Stromal cell of bone marrow (primary cell): Measurements from ENCODE around the gene EMD.
A peak's percentile ranks its signal among the peaks of the same experiment; 100 is the strongest.
"Not testable (repeated sequence)": the region's sequence is repeated elsewhere in the genome, so short reads cannot be mapped to it uniquely, and the experiment has no call there.

Experiments
- DNase-seq: peaks from one replicate; pipeline ENCODE4 v3.0.0-alpha.2; 2012; ENCODE audit warnings: low read depth

EMD gene

DNA sequence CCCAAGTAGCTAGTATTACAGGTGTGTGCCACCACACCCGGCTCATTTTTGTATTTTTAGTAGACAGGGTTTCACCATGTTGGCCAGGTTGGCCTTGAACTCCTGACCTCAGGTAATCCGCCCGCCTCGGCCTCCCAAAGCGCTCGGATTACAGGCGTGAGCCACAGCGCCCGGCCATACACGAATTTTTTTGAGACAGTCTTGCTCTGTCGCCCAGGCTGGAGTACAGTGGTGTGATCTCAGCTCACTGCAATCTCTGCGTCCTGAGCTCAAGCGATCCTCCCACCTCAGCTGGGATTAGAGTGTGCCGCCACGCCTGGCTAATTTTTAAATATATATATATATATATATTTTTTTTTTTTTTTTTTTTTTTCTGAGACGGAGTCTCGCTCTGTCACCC is 17.3 kb downstream of the EMD start:
- not testable (repeated sequence) for DNase-seq

DNA sequence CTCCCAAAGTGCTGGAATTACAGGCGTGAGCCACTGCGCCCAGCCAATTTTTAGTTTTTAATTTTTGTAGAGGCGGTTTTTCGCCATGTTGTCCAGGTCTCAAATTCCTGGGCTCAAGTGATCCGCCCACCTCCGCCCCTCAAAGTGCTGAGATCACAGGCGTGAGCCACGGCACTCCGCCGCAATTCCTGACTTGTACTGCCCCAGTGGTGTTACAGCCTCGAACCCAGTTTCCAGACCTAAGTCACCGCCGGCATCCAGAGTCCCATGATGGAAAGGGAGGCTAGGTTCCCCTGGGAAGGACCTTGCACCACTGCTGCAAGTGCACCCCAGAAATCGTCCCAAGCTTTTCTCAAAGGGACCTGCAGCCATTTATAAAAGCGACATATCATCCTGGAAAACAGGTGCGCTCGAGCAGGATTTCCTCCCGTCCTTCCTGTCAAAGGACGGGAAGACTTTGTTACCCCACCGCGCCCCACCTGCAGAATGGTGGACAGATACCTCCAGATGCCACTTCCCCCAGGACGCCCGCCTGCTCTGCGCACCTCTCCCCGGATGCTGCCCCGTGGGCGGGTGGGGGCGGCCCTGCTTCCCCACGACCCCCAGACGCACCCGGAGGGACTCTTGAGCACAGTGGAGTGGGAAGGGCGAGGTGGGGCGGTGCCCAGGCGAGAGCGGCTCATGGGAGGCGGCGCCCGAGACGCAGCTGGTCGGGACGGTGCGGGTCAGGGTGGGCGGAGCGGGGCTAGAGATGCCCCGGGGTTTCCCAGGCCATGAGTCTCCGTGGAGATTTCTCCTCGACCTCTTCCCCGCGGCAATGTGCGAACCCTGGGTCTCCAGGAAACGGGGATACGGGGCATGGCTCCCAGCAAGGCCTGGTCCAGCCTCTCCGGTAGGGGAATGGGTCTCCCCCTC is 18.1 kb downstream of the EMD start:
- no peak for DNase-seq

DNA sequence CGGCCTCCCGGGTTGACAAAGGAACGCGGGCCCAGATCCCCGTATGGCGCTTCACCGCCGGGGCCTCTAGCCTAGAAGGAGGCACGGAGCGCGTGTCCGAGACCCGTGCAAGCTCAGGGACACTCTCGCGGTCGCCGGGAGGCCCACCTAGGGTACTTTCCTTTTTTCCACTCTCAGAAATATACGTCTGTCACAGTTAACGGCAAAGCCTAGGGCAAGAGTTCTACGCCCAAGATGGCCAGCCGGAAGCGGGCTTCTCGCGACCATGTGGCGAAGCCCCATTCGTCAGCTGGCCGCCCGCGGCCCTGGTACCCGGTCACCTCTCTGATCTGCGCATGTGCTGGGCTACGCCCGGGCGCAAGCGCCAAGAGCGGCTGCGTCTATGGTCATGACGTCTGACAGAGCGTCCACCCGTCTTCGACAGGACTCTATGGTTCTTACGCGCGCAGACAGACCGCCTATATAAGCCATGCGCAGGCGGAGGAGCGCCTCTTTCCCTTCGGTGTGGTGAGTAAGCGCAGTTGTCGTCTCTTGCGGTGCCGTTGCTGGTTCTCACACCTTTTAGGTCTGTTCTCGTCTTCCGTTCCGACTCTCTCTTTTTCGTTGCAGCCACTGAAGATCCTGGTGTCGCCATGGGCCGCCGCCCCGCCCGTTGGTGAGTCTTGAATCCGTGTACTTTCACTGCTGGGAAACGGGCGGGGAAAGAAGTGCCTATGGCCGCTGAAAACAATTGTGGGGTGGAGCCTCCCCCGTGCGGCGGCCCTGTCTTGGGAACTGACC is 19.0 kb downstream of the EMD start, which contains the start of gene RPL10:
RPL10 (plus strand) TSS at position 490 of the 780 bp plus-strand sequence; CDS start at position 633, 143 bp downstream.
- peak; percentile 86 for DNase-seq

DNA sequence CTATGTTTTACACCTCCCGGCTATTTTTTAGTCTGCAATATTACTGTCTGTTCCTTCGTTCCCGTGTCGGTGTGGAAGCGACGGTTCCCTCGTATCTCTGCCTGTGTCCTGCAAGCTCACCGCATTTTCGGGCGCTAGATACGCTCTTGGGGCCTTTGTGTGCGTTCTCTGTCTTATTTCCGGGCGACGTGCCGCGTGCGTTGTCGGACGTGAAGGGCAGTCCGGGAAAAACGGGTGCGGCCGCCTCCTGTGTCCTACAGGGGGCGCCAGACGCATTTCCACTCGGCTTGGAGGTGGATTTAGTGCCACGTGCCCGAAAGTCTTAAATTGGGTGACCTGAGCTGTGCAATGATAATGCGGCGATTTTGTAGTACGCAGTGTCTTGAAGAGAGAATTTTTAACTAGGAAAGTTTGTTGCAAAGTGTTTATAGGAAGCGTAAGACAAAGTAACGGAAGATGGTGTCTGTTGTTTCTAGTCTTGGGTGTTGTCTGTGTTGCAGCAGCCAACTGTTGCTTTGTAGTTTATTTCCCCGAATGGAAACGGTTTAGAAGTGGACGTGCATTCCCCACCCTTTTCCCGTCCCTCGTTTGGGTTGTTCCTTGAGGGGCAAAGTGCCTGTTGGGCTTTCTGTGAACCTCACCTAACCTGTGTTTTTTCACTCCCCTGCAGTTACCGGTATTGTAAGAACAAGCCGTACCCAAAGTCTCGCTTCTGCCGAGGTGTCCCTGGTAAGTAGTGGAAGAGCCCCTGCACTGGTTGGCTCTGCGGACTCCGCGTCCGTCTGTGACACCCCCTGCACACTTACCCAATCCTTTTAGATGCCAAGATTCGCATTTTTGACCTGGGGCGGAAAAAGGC is 19.8 kb downstream of the EMD start:
- peak; percentile 62 for DNase-seq

DNA sequence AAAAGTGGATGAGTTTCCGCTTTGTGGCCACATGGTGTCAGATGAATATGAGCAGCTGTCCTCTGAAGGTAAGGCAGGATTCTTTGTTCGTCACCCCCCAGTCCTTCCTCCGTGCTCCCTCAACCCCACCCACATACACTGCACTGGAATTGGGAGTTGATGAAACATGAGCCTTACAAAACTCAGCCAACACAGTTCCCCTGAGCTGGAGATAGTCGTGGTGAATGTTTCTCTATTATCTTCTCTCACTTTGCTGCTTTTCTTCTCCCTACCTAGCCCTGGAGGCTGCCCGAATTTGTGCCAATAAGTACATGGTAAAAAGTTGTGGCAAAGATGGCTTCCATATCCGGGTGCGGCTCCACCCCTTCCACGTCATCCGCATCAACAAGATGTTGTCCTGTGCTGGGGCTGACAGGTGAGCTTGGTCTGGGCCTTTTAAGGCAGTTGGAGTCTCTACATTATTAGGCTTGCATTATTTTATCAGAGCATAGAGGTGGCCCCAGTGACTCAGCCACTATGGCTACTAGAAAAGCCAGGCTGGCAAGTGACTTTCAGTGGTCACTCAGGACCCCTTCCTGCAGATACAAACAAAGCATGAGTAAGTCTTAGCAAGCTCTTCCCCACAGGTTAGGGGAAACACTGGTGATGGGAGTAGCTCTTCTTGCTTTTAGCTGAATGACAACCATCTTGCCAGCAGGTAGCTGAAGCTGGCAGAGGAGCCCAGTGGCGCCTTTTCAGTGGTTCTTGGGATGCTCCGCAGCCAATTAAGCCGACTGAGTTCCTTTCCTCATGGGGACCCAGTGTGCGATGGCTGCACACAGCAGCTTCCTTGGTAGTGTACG is 20.7 kb downstream of the EMD start:
- no peak for DNase-seq

DNA sequence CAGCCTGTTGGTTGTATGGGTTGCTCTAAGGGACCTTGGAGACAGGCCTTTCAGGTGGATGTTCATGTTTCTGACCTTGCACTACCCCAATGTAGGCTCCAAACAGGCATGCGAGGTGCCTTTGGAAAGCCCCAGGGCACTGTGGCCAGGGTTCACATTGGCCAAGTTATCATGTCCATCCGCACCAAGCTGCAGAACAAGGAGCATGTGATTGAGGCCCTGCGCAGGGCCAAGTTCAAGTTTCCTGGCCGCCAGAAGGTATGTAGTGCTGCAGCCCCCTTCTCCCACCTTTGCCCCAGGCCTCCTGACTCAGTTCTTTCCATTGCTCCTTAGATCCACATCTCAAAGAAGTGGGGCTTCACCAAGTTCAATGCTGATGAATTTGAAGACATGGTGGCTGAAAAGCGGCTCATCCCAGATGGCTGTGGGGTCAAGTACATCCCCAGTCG is 21.3 kb downstream of the EMD start:
- DNase-seq, result not testable (repeated sequence)

DNA sequence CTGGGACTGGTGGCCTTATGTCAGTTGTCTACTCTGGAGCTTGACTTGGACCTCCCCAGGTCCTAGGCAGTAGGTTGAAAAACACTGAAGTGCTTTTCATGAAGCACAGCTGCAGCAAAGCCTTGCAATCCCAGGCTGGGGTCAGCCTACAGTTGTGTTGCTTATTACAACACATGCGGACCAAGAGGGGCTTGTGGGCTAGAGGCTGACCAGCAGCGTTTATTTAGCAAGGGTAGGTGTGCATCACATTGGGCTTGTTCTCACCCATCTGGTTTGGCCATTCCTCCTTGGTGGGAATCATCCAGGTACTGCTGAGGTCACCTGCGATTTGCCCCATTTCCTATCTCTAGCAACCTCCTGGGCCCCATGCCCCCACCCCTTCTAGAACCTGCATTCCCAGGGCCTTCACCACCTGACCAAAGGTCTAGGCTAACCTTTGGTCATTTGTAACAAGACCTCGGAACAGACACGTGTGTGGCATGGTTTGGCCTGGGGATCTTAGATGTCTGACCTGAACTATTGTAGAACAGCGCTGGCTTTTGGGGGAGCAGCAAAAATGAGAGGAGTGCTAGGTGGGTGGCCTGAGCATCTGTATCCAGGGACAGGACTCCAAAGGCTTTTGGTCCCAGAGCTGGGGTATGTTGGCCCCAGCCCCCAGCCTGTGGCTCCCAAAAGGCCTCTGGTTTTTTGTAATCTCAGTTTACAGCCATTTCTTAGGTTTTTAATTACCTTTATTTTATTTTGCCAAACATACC is 22.1 kb downstream of the EMD start:
- no peak for DNase-seq

DNA sequence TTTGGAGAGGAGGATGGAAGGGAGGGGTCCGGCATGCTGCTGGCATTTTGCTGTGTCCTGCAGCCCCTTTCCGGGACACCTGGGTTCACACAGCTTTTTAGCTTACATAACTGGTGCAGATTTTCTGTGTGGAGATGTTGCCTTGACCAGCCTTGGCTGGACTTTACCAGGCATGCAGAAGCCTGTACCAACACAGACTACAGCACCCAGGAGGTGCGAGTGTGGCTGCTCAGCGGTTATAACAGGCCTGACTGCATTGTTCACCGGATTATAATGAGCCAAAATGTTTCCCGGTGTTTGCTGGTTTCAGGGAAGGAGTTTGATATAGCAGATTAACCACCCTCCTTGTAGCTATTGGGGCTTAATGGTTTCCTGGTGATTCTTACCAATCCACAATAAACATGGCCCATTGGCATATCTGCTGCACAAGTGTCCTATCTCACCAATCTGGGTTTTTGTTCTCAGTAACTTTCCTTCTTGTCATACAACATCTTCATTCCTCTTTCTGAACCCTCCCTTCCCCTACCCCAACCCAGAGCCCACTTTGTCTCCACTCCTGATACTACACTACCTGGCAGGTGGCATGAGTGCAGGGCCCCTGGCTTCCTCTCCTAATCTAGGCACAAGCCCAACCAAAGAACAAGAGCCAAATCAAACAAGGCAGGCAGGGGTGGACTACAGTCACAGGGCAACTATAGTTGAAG is 23.0 kb downstream of the EMD start:
- DNase-seq, result no peak

DNA sequence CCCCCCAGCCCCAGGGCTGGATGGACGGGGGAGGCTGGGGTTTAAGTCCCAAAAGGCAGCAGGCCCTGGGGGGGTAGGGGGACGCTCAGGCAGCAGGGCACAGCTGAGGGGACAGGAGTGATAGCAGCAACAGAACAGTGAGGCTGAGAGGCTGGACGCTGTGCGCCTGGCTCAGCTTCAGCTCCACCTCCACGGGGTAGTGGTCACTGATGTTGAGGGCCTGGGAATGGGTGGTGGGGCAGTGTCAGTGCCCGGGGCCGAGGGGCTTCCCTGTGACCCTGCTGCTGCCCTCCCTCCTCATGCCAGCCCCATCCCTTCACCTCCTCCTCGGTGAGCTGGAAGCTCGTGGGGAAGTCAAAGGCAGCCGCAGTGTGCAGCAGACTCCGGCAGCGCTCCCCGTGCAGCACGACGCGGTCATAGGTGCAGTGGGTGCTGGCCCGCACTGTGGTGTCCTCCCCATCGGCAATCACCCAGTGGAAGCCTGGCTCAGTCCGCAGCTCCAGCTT is 23.6 kb downstream of the EMD start:
- no peak for DNase-seq

DNA sequence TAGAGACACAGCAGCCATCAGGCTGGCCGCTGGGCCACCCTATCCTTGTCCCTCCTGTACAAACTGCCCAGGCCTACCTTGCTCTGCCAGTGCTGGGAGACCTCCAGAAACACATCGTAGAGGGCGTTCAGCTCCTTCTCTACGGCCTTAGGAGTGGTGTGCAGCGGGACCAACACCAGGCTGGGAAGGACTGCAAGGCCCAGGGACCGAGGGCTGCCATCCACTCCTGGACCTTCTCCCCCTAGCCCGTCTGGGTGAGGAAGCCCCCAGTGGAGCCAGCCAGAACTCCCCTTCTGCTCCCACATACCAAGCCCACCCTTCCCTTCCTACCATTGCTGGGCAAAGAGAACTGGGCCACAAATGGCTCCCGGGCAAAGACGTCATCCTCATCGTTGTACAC is 24.1 kb downstream of the EMD start:
- no peak for DNase-seq

DNA sequence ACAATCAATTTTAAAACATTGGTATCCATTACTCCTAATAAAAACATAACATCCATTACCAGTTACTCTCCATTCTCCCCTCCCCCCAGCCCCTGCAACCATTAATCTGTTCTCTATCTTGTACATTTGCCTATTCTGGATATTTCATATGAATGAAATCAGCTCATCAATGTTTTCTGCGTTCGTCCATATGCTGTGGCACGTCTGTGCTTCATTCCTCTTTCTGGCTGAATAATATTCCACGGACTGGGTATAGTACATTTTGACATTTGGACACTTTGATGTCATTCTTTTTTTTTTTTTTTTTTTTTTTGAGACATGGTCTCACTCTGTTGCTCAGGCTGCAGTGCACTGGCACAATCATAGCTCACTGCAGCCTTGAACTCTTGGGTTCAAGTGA is 24.8 kb downstream of the EMD start:
- no peak for DNase-seq

DNA sequence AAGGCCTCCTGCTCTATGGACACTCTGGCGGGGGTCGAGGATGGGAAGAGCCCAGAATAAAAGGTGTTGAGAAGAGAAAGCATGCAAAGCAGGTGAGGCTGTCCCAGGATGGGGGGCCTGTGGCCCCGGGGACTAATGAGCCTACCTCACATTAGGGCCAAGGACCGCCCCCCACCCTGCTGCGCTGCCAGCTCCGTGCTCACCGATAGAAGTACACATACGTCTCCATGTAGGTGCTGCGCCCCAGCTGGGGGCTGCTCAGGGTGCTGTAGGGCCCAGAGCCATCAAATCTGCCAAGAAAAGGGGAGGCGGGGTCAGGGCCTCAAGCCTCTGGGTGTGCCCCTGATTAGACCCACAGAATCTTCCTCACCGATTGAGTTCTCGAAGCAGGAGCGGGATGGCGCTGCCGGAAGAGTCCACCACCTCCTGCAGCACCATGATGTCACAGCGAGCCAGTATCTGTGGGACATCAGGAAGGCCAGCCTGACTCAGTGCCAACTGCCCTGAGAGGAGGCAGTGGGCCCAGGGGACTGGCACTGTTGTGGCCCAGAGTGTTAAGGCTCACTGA is 25.6 kb downstream of the EMD start:
- DNase-seq, result no peak

DNA sequence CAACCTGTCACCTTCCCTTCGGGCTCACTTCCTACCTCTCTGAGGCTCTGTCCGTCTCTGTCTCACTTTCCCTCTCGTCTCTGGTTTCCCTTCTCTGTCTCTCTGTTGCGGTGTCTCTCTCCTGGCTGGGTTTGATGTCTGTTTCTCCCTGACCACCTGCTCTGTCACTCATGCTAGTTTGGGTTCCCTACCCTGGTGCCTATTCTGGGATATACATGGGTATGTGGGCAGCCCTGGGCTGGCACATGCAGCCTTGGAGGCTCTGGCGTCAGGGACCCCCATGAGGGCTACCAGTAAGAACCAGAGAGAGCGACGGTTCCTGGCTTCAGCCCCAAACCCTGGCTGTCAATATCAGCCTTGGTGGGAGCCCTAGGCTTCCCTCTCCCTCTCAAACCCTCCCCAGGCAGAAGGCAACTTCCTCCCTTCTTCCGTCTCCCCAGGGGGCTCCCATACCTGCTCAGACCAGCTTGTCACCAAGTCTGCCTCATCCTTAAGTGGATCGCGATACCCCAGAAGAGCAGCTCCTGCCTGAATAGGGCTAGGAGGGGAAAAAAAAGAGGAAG is 29.6 kb downstream of the EMD start:
- no peak for DNase-seq

DNA sequence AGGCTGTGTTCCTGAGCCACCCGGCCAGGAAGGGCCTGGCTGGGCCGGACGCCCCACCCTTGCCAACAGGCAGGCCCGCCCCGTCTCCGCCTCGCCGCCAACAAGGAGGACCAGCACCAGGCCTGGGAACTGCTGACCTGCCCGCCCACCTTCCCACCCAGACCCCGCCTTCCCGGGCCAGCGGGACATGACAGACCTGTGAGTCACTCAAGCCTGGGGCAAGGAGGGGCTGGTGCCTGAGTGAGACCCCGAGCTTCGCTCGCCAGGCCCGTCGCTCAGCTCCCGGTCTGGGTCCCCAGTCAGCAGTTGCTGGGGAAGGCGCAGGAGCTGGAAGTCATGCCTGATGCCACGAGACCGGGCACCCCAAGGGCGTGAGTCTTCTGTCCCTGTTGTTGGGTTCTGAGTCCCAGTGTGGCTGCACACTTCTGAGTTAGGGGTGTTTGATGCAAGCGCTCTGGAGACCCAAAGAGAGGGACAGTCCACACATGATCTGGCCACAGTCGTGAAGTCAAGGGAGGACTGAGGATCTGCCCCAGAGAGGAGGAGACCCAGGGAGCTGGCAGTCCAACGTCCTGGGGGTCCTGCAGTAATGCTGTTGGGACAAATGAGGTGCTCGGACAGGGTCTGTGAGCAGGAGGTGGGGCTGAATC is 30.3 kb downstream of the EMD start, which contains the start of gene DNASE1L1:
DNASE1L1 (minus strand) TSS at position 33 of the 650 bp plus-strand sequence. CDS start 3,686 bp downstream, outside the sequence.
- DNase-seq, result peak; percentile 54

DNA sequence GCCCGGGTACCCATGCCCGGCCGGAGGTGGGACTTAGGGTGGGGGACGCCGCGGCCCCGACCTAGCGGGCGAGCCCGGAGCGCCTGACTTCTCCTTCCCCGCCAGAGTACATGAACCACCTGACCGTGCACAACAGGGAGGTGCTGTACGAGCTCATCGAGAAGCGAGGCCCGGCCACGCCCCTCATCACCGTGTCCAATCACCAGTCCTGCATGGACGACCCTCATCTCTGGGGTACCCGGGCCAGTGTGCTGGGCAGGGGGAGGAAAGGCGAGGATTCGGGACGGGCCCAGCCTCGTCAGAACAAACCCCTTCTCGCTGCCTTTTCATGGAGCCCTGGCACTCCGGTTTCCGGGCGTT is 32.9 kb downstream of the EMD start:
- DNase-seq, result peak; percentile 33

DNA sequence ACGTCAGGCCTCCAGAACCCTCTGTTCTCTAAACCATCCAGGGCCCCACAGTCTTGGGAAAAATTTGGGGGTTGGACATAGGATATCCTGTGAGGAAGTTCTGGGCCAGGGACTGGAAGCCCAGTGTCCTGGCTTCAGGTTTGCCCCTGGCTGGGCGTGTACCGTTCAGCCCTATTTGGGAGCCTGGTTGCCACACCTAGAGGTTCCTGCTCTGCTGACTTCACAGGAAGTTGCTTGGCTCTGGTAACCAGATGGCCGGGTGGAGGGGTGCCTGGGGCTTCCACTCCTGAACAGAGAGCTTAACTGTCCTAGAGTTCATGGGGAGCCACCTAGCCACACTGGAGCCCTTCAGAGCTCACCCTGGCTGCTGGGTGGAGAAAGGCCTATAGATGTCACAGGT is 33.4 kb downstream of the EMD start:
- DNase-seq, result no peak

DNA sequence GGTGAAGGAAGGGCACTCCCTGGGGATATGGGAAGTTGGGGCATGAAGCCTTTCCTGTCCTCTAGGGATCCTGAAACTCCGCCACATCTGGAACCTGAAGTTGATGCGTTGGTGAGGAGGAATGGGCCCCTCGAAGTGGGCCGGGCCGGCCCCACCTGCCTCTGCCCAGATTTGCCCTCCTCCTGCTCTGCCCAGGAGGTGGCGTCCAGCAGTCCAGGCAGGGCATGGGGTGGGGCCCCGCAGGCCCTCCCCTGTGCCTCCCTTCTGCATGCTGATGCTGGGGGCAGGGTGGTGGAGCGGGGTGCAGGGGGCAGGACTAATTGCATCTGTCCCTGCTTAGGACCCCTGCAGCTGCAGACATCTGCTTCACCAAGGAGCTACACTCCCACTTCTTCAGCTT is 34.0 kb downstream of the EMD start:
- DNase-seq, result no peak

DNA sequence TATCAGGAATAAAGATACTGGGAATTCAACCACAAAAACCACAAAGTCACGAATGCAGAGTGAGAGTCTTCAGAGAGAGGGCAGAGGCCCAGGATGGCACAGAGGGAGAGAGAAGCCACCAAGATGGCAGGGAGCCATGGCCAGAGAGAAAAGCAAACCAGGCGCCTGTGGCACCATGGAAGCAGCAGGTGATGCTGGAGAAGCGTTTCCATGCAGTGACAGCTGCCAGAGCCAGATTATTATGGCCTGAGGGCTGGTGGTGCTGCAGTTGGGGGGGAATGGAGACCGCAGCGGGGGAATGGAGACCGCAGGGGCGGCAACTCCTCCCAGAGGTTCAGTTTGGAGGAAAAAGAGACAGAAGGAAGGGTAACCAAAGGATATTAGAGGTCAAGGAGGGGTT is 38.1 kb downstream of the EMD start:
- DNase-seq, result no peak
